ENCODE results near the gene SPOCD1.

GRCh38 chr1:31768407-31768907 is 47.4 kb downstream of the SPOCD1 start:
- TF ChIP-seq CTCF (IDR thresholded peaks at IDR 0.05) (no peak), POLR2A (IDR thresholded peaks at IDR 0.05) (no peak)

Data from heart left ventricle (tissue), 13 donors.